Omental fat pad (tissue), 4 donors: Measurements from ENCODE around the gene CDON. TPM values are rescaled to one million over a fixed set of nuclear protein-coding genes. Genes with fewer than 3 reads are reported as not detected.

Experiments
- ATAC-seq: fragments of 150-250 bp; one replicate; pipeline ENCODE4 v1.9.1; 2016; ENCODE audit warnings: mild to moderate bottlenecking, moderate library complexity; ENCODE audit not compliant: low FRiP score
- DNase-seq: peaks from one replicate; pipeline ENCODE4 v3.0.0-alpha.2; 2019; ENCODE audit warnings: low spot score
- total RNA-seq, 4 donors: library from RNA; depleted of rRNA; stranded (reverse); fragments of >200 nt; gene quantifications; one replicate each; pipeline ENCODE4 v1.1.0, GENCODE V29; 2016
- TF ChIP-seq, protein P1 (sequence below), 3 donors: fragments of 450-650 bp; IDR thresholded peaks; one replicate each; pipeline ENCODE4 v1.5.1; 2016 to 2017; ENCODE audit warnings: antibody characterized with exemption in 3 of 3, mild to moderate bottlenecking in 3 of 3, moderate library complexity in 2 of 3

CDON gene
- total RNA-seq, 4 donors from 2014 or later = 13.1 to 159 (median 43.4) TPM

DNA sequence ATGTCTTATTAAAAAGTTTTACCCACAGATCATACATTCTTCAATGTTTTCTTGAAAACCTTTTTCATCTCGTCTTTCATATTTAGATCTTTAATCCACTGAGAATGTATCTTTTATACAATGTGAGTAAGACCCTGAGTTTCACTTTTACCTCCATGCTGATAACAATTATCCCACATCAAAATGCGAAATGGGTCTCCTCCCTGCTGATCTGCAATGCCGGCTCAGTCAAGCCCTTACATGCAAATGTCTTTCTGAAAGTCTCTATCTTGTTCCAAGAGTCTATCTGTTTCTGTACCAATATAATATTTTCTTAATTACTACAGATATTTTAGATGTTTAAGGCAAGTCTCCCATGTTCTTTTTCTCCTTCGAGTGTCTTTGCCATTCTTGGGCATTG is 50.9 kb downstream of the CDON start:
- TF ChIP-seq, protein P1, sequence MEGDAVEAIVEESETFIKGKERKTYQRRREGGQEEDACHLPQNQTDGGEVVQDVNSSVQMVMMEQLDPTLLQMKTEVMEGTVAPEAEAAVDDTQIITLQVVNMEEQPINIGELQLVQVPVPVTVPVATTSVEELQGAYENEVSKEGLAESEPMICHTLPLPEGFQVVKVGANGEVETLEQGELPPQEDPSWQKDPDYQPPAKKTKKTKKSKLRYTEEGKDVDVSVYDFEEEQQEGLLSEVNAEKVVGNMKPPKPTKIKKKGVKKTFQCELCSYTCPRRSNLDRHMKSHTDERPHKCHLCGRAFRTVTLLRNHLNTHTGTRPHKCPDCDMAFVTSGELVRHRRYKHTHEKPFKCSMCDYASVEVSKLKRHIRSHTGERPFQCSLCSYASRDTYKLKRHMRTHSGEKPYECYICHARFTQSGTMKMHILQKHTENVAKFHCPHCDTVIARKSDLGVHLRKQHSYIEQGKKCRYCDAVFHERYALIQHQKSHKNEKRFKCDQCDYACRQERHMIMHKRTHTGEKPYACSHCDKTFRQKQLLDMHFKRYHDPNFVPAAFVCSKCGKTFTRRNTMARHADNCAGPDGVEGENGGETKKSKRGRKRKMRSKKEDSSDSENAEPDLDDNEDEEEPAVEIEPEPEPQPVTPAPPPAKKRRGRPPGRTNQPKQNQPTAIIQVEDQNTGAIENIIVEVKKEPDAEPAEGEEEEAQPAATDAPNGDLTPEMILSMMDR (IDR thresholded peaks at IDR 0.05) = no peak
- ATAC-seq = no peak
- no peak for DNase-seq

DNA sequence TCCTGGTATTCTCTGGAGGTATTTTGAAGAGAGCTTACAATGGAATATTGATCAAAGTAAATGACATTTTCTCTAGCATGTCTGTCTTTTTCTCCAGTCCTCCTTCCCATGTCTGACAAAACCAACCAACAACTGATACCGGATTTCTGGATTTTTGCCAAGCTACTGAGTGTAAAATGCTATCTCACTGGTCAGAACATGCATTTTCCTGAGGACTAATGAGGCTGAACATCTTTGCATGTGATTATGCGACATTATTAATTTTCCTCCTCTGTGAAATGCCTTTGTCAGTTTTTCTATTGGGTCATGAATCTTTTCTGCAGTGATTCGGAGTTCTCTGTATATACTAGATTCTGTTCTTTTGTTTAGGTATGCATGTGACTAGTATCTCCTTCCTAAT is 51.4 kb downstream of the CDON start:
- ATAC-seq (no peak), DNase-seq (no peak)
- TF ChIP-seq, protein P1 (IDR thresholded peaks at IDR 0.05) = no peak

DNA sequence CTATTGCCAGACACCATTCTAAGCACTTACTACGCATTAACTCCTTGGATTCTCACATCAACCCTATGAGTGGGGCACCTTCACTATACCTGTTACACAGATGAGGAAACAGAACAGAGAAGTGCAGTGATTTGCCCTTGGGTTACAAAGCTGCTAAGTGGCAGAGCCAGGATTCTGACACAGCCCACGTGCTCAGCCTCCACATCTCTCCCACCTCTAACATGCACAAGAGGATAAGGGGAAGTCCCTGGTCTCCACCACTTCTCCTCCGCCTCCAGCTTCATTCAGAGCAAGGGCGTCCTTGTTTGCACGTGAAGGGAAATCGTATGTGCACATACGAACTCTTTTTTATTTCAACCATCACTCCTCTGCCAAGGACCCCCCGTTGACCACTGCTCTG is 53.7 kb downstream of the CDON start:
- DNase-seq (no peak), ATAC-seq (peak; percentile 7)
- TF ChIP-seq, protein P1 (IDR thresholded peaks at IDR 0.05) = no peak

DNA sequence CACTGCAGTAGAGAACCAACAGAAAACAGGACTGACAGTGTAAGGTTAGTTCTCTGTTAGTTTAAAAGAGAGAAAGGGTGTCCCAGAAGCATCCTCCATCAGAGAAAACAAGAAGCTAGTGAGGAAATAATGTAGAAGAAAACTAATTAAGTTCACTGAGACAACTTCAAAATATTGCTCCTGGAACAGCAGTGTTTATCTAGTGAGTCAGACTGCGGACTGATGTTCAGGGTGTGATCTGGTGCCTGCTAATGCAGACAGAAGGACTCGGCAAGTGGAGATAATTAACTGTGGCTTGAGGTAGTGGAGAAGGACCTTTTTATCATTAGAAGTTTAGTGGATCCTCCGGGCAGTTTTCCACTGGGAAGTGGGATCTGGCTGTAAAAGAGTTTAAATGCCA is 55.4 kb downstream of the CDON start:
- DNase-seq (no peak), ATAC-seq (peak; percentile 74)
- TF ChIP-seq, protein P1 (IDR thresholded peaks at IDR 0.05) = no peak

DNA sequence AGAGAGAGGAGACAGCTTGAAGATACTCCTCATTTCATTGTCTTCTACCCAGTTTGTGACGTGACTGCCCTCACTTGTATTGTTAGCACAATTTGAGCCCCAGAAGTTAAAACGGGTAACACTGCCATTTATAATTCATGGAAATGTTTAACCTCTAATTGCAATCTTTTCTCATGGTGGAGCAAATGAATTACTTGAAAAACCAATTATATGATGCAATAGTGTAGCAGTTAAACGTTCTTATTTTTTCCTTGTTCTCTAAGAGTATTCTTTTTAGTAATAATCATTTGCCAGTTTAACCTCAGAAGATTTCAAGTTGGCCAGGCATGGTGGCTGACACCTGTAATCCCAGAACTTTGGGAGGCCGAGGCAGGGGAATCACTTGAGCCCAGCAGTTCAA is 56.6 kb downstream of the CDON start:
- ATAC-seq (no peak), DNase-seq (no peak)
- TF ChIP-seq, protein P1 (IDR thresholded peaks at IDR 0.05) = no peak

DNA sequence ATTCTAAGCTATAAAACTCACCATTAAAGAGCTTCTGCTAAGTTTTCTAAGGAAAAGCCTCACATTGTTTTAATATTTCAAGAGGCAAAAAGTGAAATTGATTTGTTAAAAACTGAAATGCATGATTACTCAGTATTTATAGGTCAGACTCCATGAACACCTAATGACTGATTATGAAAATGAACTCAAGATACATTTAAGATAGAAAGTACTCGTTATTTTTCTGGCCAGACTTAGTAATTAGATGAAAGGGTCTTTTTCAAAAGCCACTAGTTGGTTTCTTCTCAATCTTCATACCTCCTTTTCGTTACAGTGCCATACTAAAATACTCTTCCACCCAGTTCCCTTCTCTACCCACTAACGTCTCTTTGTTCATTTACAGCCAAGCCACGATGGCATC is 60.5 kb downstream of the CDON start:
- TF ChIP-seq, protein P1 (IDR thresholded peaks at IDR 0.05) = no peak
- no peak for DNase-seq
- ATAC-seq = no peak

DNA sequence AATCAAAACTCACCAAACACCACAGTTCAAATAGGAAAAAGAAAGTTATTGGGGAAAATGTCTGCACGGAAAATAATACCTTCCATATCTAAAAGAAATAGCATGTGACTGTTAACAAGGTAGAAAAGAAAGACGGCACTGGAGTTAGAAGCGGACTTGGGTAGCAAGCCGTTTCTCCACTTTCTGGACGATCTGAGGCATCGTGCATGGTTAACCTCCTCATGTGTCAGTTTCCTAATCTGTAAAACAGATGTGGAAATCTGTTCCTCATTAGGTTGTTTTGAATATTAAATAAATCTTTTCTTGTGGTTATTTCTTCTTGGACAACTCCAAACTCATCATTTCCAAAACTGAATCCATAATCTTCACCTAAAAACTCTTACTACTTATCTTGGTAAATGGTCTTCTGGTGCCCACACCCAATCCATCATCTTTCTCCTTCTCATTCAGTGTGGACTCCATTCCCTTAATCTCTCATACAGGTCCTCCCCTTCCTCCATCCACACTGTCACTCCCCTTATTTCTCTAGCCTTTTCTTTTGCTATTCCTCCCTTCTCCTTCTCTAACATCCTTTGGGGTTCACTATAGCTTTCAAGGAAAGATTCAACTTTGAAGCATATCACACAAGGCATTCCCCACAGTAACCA is 63.3 kb downstream of the CDON start:
- no peak for DNase-seq
- ATAC-seq = no peak
- TF ChIP-seq, protein P1 (IDR thresholded peaks at IDR 0.05) = no peak
